NOMO-1 treated with DMSO at 0.1 percent for 48 hours (cell line): ENCODE measurements around the gene TEX53.

Experiments
- DNase-seq: peaks from one replicate; lab custom pipeline; 2025; ENCODE audit not compliant: unreplicated experiment; lab: John Stamatoyannopoulos, UW

TEX53 gene

DNA sequence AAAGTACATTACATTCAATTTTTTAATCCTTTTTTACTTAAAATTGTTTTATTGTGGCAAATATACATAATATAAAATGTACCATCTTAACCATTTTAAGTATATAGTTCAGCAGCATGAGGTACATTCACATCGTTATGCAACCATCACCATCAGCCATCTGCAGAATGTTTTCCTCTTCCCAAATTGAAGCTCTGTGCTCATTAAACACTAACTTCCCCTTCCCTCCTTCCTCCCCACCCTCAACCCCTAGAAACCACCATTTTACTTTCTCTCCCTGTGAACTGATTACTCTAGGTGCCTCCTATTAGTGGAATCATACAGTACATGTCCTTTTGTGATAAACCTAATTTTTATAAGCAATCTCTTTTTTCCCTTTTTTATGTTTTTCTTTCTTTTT, 15.6 kb downstream of the TEX53 start:
- DNase-seq: peak; percentile 75

DNA sequence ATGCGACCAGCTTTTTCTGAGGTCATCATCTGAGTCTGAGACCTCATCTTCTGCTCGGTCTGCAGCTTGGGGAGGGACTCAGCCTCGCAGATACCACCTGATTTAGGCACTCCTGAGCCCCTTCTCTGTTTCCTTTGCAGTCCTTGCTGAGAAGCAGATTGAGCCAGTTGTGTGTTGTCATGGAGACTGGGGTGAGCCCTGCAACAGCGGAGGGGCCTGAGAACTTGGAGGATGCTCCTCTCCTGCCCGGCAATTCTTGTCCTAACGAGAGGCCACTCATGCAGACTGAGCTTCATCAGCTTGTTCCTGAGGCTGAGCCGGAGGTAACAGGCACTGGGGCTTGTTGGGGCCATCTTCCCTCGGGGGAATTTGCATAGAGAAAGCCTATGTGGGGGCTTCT, 19.2 kb downstream of the TEX53 start:
- DNase-seq: no peak

DNA sequence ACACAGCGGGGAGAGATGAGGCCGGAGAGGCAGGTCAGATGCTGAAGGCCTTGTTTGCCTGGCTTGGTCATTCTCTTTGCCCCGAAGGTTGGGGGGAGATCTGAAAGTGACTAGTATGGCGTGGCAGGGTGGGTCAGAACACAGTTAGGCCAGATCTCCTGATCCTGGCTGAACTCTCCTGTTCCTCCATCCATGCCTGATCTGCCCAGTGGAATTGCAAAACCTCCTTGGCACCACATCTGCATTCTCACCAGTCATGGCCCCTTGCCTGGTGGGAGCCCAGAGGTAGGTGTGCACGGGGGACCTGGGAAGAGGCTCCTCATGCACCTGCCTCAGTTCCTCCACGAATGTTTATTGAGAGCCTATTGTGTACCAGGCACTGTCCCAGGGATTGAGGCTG, 23.2 kb downstream of the TEX53 start:
- no peak for DNase-seq

DNA sequence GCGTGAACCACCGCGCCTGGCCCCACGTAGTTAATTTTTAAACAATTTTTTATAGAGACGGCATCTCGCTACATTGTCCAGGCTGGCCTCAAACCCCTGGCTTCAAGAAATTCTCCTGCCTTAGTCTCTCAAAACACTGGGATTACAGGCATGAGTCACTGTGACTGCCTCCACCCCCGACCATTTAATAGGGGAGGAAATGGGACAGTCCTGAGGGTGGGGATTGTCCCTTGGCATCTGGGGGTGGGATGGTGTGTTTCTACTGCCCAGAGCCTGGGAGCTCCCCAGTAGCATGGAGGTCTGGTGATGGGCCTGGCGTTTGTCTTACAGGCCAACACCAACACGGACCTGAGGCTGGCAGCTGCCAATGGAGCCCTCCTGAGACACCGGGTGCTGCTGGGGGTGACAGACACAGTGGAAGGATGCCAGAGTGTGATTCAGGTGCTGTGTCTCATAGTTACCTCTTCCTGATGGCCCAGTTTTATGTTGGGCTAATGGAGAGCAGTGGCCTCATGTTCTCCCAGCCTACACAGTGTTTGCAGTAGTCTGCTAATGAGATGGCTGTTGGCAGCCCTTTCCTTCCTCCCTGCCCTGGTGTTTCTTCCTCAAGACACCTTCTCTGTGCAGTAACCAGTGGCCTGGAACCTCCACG, 24.0 kb downstream of the TEX53 start:
- DNase-seq: no peak

DNA sequence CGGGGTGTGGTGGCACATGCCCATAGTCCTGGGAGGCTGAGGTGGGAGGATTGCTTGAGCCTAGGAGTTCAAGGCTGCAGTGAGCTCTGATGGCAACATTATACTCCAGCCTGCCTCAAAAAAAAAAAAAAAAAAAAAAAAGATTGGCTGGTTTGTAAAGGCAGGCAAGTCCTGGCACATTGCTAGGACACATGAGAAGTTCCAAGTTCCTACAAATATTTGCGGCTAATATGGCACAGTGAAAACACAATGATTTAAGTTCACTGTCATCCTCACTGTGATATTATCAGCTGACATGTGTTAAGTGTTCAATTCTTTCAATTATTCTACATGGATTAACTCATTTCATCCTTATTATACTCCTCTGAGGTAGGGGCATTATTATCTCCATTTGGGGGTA, 26.4 kb downstream of the TEX53 start:
- no peak for DNase-seq

DNA sequence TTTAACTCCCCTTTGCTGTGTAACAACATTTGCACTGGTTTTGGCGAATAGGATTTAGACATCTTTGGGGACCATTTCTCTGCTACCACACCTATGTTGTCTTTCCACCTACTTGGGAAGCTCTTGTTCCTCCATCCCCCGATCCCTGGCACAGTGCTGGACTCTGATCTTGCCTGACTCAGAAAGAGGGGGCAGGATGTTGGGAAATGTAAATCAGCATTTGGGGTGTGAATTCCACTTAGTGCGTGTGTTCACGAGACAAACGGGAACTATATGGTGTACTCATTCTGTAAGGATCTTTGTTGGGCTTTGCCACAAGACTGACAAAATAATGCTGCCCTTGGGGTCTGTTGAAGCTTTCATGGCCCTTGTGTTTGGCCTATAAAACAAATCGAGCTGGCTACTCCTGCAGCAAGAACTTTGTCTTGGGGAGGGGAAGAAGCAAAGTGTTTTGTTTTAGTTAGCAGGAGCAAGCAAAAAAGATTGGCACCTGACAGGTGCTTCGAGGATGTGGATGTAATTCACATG, 28.0 kb downstream of the TEX53 start:
- DNase-seq: no peak

DNA sequence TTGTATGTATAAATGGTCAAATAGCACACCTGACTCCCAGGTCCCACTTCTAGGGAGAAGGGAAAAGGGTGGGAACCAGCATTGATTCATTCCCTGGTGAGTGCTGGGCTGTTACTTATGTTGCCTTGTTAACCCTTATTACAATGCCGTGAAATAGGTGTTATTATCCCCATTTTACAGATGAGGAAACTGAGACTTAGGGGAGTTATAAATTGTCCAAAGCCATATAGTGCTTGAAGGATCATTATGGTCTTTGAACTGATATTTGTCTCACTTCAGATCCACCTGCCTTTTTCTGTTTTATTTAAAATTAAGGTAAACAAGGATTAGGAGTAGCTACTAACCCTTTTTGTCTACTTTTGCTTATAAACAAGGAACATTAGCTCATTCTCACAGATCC, 30.1 kb downstream of the TEX53 start:
- DNase-seq: no peak

DNA sequence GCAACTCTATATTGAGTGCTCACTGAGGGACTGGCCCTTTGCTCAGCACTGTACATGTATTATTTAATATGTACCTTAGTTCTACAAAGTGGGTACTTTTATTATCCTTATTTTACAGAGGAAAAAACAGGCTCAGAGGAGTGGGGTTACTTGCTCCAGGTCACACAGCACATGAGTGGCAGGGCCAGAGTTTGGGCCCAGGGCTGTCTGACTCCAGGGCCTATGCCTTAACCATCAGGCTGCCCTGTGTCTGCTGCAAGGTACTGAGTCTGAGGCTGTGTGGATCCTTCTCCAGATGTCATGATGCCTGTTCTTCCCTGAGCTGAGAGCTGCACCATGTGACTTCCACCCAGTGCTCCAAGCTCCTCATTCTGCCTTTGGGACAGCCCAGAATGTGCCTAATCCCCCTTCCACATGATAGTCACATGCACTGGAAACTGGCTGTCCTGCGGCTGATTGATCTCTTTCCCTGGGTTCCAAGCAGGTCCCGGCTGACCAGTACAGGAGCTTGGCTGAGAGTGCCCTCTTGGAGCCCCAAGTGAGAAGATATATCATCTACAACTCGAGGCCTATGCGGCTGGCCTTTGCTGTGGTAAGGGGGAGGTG, 31.1 kb downstream of the TEX53 start:
- no peak for DNase-seq

DNA sequence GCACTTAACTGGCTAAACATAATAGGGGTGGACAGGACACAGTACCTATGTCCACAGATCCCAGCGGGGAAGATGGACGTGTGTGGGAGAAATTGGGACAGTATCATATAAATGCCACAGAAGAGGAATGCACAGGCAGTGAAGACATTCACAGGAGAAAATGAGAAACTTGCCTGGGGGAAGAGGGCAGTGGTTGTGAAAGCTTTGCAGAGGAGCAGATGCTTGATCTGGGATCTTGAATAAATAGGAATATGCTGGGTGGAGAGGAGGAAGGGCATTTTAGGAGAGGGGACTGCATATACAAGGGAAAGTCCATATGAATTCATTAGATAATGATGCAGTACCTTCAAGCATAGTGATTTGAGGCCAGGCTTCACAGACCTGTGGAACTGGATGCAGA, 32.9 kb downstream of the TEX53 start:
- DNase-seq: no peak

DNA sequence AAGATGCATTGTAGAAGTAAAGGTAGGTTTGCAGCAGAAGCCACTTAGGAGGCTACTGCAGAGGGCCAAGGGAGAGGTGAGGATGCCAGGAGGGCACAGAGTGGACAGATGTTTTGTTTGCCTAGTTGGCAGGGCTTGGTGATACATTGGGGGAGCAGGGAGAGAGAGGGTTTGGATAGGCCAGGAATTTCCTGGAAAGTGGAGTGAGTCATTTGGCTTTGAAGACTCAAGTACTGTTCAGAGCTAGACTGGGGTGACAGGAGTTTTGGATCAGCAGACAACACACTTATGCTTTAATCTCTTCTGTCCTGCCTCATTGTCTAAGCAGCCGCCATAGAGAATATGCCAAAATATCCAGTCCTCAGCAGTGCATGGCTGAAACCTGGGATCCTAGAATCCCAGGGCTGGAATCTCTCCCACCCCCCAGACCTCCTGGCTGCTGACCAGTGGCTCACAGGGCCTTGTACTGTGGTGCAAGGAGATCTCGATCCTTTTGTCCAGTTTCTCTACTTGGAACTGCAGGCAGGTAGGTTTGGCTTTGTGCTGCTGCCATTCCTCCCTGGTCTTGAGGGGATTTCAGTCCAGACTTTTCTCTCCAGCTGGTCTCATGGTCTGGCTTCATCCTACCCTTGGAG, 35.5 kb downstream of the TEX53 start:
- no peak for DNase-seq

DNA sequence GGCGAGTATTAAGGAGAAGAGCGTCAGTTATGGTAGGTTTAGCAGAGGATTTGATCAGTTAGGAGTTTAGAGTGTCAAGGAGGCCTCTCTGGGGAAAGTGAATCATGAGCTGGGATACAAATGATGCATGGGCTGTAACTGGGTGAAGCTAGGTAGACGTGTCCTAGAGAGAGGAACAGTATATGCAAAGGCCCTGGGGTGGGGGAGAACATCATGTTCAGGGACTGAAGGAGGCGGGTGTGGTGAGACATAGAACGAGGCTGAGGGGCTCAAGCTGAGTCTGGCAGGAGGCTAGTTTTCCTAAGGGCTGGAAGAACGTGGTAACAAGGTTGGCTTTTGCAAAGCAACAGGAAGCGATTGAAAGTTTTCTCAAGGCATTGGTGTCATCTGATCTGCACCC, 36.0 kb downstream of the TEX53 start:
- no peak for DNase-seq

DNA sequence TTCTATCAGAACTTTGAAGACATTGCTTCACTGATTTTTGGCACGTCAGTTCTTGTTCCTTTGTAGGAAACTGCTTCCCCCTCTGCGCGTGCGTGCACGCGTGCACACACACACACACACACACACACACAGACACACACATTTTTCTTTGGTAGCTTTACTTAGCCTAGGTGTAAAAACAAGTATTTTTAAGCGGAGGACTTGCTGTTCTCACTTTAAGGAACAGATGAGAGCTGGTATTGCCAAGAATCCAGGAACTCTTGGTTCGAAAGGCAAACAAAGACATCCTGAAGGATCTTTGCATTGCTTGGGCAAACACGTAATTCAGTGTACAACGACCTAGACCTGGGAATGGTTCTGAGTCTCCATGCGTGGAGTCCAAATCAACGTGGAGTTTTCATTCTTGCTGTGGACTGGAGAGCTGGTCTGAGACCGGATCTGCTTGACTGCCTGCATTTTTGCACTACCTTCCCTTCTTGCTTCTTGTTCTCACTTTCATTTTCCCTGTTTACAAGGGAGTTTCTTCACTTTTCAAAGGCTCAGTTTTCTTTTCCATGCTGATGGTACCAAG, 38.3 kb downstream of the TEX53 start:
- DNase-seq: peak; percentile 14

DNA sequence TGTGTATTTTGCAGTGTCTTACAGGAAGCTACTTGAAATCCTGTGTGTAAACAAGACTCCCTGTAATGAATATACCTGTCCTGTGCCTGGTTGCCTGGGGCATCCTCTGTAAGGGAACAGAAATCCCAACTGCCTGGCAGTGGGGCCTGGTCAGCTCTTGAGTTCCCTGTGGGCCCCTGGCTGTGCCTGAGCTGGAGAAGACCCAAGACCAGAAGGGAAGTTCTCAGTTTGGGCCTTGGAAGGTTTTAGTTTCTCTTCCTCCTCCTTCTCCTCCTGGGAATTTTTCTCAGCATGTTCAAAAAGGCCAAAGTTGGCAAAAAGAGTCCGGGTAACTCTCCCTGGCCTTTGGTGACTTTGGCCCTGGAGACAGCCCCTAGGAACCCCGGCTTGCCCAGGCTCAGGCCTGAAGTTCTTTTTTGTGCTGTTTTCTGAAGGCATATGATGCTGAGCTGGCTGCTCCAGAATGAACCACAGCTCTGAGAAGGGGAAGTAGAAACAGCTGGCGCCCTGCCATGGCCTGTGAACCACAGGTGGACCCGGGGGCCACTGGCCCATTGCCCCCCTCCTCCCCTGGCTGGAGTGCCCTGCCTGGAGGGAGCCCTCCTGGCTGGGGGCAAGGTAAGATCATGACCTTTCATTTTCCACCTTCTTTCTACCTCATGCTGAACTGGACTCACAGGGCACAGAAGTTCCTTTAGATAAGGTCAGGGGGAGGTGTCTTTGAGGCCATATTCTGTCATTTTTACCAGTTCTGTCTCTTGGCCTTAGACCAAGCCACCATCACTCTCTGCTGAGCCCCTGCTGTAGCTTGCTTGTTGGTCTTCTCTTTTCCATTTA, 40.7 kb downstream of the TEX53 start:
- peak; percentile 75 for DNase-seq

DNA sequence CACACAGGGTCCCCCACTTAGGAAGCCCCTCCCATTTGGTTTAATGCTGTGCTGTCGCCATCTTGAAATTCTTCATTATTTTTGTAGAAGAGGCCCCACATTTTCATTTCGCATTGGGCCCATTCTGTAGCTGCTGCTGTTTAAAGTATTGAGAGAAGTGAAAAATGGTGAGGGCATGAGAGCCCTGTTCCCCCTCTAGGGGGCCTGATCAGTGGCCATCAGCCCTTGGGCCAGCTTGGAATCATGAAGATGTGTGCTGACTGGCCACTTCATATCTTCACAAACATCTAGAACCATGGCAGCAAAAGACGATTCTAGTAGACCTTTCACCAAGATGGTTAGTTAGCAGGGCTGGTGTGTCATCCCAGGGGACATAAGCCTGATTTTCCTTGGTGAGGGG, 43.2 kb downstream of the TEX53 start:
- DNase-seq: no peak

DNA sequence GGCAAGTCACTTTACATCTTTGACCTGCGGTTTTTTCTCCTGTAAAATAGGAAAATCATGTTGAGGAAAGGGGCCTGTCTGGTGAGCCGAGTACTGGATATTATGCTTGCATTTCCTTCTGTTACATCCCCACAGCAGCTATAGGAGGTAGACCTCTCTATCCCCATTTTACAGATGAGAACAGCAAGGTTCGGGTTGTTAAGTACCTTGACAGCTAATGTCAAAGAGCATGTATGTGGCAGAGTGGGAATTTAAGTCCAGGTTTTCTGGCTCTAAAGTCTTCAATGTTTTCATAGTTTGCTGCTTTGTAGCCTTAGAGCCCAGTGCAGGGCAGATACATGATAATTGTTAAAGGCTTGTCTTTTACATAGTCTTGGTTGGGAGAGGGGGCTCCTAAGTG, 43.7 kb downstream of the TEX53 start:
- no peak for DNase-seq

DNA sequence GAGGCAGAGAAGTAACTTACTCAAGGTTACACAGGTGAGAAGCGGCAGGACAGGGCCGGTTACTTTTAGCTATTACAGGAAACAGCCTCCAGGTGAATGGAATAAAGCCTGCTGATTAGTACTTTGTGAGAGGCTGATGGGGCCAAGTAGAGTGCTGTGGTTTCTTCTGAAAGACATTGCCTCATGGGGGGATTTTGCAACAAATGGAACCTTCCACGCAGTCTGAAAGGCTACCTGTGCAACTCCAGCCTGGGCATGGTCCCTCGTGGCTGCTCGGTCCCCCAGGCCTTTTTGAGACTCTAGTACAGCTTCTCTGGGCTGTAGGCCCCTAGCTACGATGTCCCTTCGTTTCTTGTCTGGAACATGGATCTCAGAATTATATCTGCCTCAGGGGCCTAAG, 44.5 kb downstream of the TEX53 start:
- no peak for DNase-seq

DNA sequence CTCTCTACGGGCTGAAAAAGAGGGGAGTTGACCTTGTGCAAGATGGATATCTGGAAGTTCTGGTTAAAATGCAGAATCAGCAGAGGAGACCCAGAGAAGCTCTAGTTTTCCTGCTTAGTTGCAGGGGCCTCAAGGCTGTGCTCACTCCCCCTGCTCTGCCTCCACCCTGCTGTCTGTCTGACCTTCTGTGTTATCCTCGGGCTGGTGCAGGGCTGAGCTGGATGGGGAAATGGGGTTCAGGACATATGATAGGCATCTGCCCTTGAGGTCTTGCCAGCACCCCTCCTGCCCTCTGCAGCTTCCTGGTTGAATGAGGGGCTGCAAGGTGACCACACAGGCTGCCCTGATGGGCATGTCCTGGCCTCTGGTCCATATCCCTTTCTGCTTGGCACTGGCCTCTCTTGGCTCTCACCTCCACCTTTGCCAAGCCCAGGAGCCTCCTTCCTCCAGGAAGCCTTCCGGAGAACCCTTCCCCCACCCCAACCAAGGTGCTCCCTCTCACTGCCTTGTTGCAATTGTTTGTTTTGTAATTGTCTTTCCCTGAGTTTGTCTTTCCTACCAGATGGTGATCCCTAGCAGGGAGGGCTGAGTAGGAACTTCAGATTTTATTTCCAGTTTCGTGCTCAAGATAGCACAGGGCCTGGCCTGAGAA, 45.2 kb downstream of the TEX53 start:
- no peak for DNase-seq

DNA sequence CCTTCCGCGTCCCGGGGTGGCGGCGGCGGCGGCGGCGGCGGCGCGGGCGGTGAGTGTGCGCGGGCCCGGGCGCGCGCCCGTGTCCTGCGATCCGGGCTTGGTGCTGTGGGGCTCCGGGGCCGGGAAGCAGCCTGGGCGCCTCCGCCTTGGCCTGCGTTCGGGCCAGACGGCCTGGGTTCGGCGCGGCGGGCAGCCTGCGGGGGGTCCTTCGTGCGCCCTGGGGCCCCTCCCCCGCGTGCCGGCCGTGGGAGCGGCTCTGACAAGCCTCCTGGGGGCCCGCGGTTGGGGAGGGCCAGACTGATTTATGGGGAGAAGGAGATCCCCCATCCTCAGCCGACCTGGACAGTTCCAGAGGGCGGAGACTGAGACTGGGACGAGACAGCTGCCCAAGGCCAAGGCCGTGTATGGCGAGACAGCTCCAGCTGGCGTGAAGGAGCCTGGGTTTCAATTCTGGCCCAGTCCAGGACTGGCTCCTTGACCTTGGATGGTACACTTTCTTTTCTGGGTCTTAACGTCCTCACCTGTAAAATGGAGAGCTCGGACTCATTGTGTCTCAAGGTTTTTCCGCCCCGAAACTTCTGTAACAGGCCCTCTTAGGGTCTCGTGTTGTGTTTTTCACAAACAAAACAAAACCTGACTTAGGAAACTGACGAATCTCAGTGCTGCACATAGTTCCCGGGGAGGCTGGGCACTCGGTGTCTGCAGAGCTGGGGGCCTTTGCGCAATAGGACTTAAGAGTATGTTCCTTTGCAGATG, 45.9 kb downstream of the TEX53 start:
- DNase-seq: peak; percentile 74

DNA sequence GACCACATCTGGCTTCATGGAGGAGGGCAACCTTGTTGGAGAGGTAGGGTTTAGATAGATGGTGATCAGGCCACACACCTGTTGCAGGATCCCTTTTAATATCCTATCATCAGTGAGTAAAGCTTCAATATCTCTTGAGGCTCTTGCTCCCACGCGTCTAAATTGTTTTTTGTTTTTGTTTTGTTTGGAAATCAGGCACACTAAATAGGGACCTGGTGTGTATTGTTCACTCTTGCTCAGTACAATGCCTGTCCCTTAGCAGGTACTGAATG, 49.1 kb downstream of the TEX53 start:
- no peak for DNase-seq
